ENCODE measurements around the gene CDS2.

Gene CDS2

GRCh38 chr20:5203380-5203779, 76.6 kb downstream of the CDS2 start (continued):
- TF ChIP-seq TSHZ2 (CRISPR knock-in tag; IDR thresholded peaks at IDR 0.05) (no peak), SNAI2 (CRISPR knock-in tag; IDR thresholded peaks at IDR 0.05) (no peak), ZFP3 (CRISPR knock-in tag; IDR thresholded peaks at IDR 0.05) (no peak), ISL1 (CRISPR knock-in tag; IDR thresholded peaks at IDR 0.05) (no peak), RARB (CRISPR knock-in tag; IDR thresholded peaks at IDR 0.05) (no peak), POU6F1 (CRISPR knock-in tag; IDR thresholded peaks at IDR 0.05; ENCODE audit: borderline replicate concordance, low read depth) (no peak), PPARA (CRISPR knock-in tag; IDR thresholded peaks at IDR 0.05; ENCODE audit: borderline replicate concordance) (no peak), ESRRG (CRISPR knock-in tag; IDR thresholded peaks at IDR 0.05) (no peak), ZNF8 (CRISPR knock-in tag; IDR thresholded peaks at IDR 0.05) (no peak), ZNF565 (CRISPR knock-in tag; conservative IDR thresholded peaks at IDR 0.05; ENCODE audit: low read depth) (no peak)

- ATAC-seq, result peak; percentile 100
- no peak for TF ChIP-seq TSHZ2 (CRISPR knock-in tag; IDR thresholded peaks at IDR 0.05)
- TF ChIP-seq POU6F1 (CRISPR knock-in tag; IDR thresholded peaks at IDR 0.05; ENCODE audit: borderline replicate concordance, low read depth), result no peak
- TF ChIP-seq RARB (CRISPR knock-in tag; IDR thresholded peaks at IDR 0.05), result no peak
- TF ChIP-seq CSDC2 (CRISPR knock-in tag; IDR thresholded peaks at IDR 0.05), result no peak
- no peak for TF ChIP-seq PATZ1 (CRISPR knock-in tag; IDR thresholded peaks at IDR 0.05; ENCODE audit: borderline replicate concordance)
- no peak for TF ChIP-seq ARNTL (CRISPR knock-in tag; IDR thresholded peaks at IDR 0.05; ENCODE audit: borderline replicate concordance, low read depth)
- TF ChIP-seq CREB5 (CRISPR knock-in tag; IDR thresholded peaks at IDR 0.05; ENCODE audit: low read depth), result no peak
- TF ChIP-seq ZC3H10 (CRISPR knock-in tag; IDR thresholded peaks at IDR 0.05), result no peak
- no peak for TF ChIP-seq ESRRG (CRISPR knock-in tag; IDR thresholded peaks at IDR 0.05)
- TF ChIP-seq ZFP3 (CRISPR knock-in tag; IDR thresholded peaks at IDR 0.05), result no peak
- no peak for TF ChIP-seq ZNF565 (CRISPR knock-in tag; conservative IDR thresholded peaks at IDR 0.05; ENCODE audit: low read depth)
- TF ChIP-seq GLIS3 (CRISPR knock-in tag; IDR thresholded peaks at IDR 0.05), result no peak
- no peak for TF ChIP-seq TCF4 (CRISPR knock-in tag; IDR thresholded peaks at IDR 0.05; ENCODE audit: borderline replicate concordance)
- TF ChIP-seq ZFP30 (CRISPR knock-in tag; IDR thresholded peaks at IDR 0.05), result no peak
- no peak for TF ChIP-seq PPARA (CRISPR knock-in tag; IDR thresholded peaks at IDR 0.05; ENCODE audit: borderline replicate concordance)
- no peak for TF ChIP-seq TOX (CRISPR knock-in tag; IDR thresholded peaks at IDR 0.05; ENCODE audit: borderline replicate concordance)
Observed at GRCh38 chr20:5205348-5206210, 78.8 kb downstream of the CDS2 start.

All from SK-N-SH treated with all-trans-retinoic acid at 6 μM for 48 hours (cell line).